ENCODE data around the gene MYF5. TPM values are rescaled to one million over a fixed set of nuclear protein-coding genes. Genes with fewer than 3 reads are reported as not detected.

MYF5 gene
- total and polyA plus RNA-seq, 2 donors (not counting 1 experiment from before 2014, with no cell fraction given), result not detected

GRCh38 chr12:80720516-80720915 lies 3.8 kb downstream of the MYF5 start:
- TF ChIP-seq EZH2 (IDR thresholded peaks at IDR 0.05; ENCODE audit: low read length, missing control alignments) (no peak), CTCF (conservative IDR thresholded peaks at IDR 0.05 in 1 of 2, IDR thresholded peaks at IDR 0.05 in 1 of 2; ENCODE audit: low read depth in 1 of 2, low read length in 2 of 2) (no peak)
- Histone ChIP-seq H4K20me1 (ENCODE audit: control insufficient read depth, extremely low read depth, insufficient read depth, low read length) (no peaks in the 10 kb centered on the region), H3K9ac (ENCODE audit: insufficient read depth, low read length) (no peak overlapping the region)

GRCh38 chr12:80721326-80721725 lies 4.6 kb downstream of the MYF5 start:
- no peak overlapping the region for H3K27ac ChIP-seq (ENCODE audit: insufficient read depth, low read length)
- no peaks in the 10 kb centered on the region for H3K79me2 ChIP-seq (ENCODE audit: control insufficient read depth, insufficient read depth, low read length)
- no peaks in the 10 kb centered on the region for H4K20me1 ChIP-seq (ENCODE audit: control insufficient read depth, extremely low read depth, insufficient read depth, low read length)
- H3K4me1 ChIP-seq (ENCODE audit: control insufficient read depth, extremely low read depth, insufficient read depth, low read length), result no peaks in the 10 kb centered on the region
- H3K27me3 ChIP-seq (ENCODE audit: control insufficient read depth, insufficient read depth, low read length), result no peaks in the 10 kb centered on the region
- no peak overlapping the region for H3K9ac ChIP-seq (ENCODE audit: insufficient read depth, low read length)
- no peaks in the 10 kb centered on the region for H3K36me3 ChIP-seq (ENCODE audit: control insufficient read depth, insufficient read depth, low read length)
- H3K4me3 ChIP-seq (replicated peaks in 1 of 4; ENCODE audit: control extremely low read depth in 1 of 4, insufficient read depth in 1 of 4, low read depth in 3 of 4, low read length in 4 of 4), result no peak overlapping the region
- no peak for TF ChIP-seq EZH2 (IDR thresholded peaks at IDR 0.05; ENCODE audit: low read length, missing control alignments)
- TF ChIP-seq CTCF (conservative IDR thresholded peaks at IDR 0.05 in 1 of 2, IDR thresholded peaks at IDR 0.05 in 1 of 2; ENCODE audit: low read depth in 1 of 2, low read length in 2 of 2), result no peak
- no peak overlapping the region for H2AFZ ChIP-seq (ENCODE audit: low read length)
- H3K9me3 ChIP-seq (ENCODE audit: control insufficient read depth, insufficient read depth, low read depth, low read length), result no peaks in the 10 kb centered on the region
- no peak overlapping the region for H3K4me2 ChIP-seq (ENCODE audit: extremely low read depth, insufficient read depth, low read length)
- DNase-seq (ENCODE audit: low read depth in 2 of 2), result no peak

More at GRCh38 chr12:80720516-80720915, 3.8 kb downstream of the MYF5 start:
- Histone ChIP-seq H3K9me3 (ENCODE audit: control insufficient read depth, insufficient read depth, low read depth, low read length) (no peaks in the 10 kb centered on the region), H3K4me2 (ENCODE audit: extremely low read depth, insufficient read depth, low read length) (no peak overlapping the region), H3K36me3 (ENCODE audit: control insufficient read depth, insufficient read depth, low read length) (no peaks in the 10 kb centered on the region), H3K27me3 (ENCODE audit: control insufficient read depth, insufficient read depth, low read length) (no peaks in the 10 kb centered on the region), H3K79me2 (ENCODE audit: control insufficient read depth, insufficient read depth, low read length) (no peaks in the 10 kb centered on the region), H3K4me1 (ENCODE audit: control insufficient read depth, extremely low read depth, insufficient read depth, low read length) (no peaks in the 10 kb centered on the region), H3K4me3 (replicated peaks in 1 of 4; ENCODE audit: control extremely low read depth in 1 of 4, insufficient read depth in 1 of 4, low read depth in 3 of 4, low read length in 4 of 4) (no peak overlapping the region), H2AFZ (ENCODE audit: low read length) (no peak overlapping the region), H3K27ac (ENCODE audit: insufficient read depth, low read length) (no peak overlapping the region)
- no peak for DNase-seq (ENCODE audit: low read depth in 2 of 2)

GRCh38 chr12:80745851-80746505 lies 29.3 kb downstream of the MYF5 start:
- H3K4me2 ChIP-seq (ENCODE audit: extremely low read depth, insufficient read depth, low read length), result no peak overlapping the region
- H3K36me3 ChIP-seq (ENCODE audit: control insufficient read depth, insufficient read depth, low read length), result no peaks in the 10 kb centered on the region
- no peaks in the 10 kb centered on the region for H3K4me1 ChIP-seq (ENCODE audit: control insufficient read depth, extremely low read depth, insufficient read depth, low read length)
- TF ChIP-seq EZH2 (IDR thresholded peaks at IDR 0.05; ENCODE audit: low read length, missing control alignments) (no peak), CTCF (conservative IDR thresholded peaks at IDR 0.05 in 1 of 2, IDR thresholded peaks at IDR 0.05 in 1 of 2; ENCODE audit: low read depth in 1 of 2, low read length in 2 of 2) (no peak)
- DNase-seq (ENCODE audit: low read depth in 2 of 2), result no peak
- no peak overlapping the region for H3K4me3 ChIP-seq (replicated peaks in 1 of 4; ENCODE audit: control extremely low read depth in 1 of 4, insufficient read depth in 1 of 4, low read depth in 3 of 4, low read length in 4 of 4)
- H4K20me1 ChIP-seq (ENCODE audit: control insufficient read depth, extremely low read depth, insufficient read depth, low read length), result no peaks in the 10 kb centered on the region
- H3K79me2 ChIP-seq (ENCODE audit: control insufficient read depth, insufficient read depth, low read length), result no peaks in the 10 kb centered on the region
- no peaks in the 10 kb centered on the region for H3K27me3 ChIP-seq (ENCODE audit: control insufficient read depth, insufficient read depth, low read length)
- no peak overlapping the region for H3K27ac ChIP-seq (ENCODE audit: insufficient read depth, low read length)
- H2AFZ ChIP-seq (ENCODE audit: low read length), result no peak overlapping the region
- no peaks in the 10 kb centered on the region for H3K9me3 ChIP-seq (ENCODE audit: control insufficient read depth, insufficient read depth, low read depth, low read length)
- no peak overlapping the region for H3K9ac ChIP-seq (ENCODE audit: insufficient read depth, low read length)
